Choroid plexus epithelial cell (primary cell): Measurements from ENCODE around the gene GOLGA7B.

Source experiments
- DNase-seq: peaks from one replicate; pipeline ENCODE4 v3.0.0-alpha.2; 2010; ENCODE audit warnings: low read depth
- H3K4me3 ChIP-seq: 2 replicates; pipeline ENCODE4 v1.5.1; 2011; ENCODE audit warnings: low read depth, mild to moderate bottlenecking, control low read depth, low read length, moderate library complexity
- TF ChIP-seq, protein P1 (sequence below): conservative IDR thresholded peaks from 2 replicates; pipeline ENCODE4 v1.5.1; 2011; ENCODE audit warnings: low read depth, mild to moderate bottlenecking, control low read depth, inconsistent platforms, low read length, moderate library complexity

Gene GOLGA7B

DNA sequence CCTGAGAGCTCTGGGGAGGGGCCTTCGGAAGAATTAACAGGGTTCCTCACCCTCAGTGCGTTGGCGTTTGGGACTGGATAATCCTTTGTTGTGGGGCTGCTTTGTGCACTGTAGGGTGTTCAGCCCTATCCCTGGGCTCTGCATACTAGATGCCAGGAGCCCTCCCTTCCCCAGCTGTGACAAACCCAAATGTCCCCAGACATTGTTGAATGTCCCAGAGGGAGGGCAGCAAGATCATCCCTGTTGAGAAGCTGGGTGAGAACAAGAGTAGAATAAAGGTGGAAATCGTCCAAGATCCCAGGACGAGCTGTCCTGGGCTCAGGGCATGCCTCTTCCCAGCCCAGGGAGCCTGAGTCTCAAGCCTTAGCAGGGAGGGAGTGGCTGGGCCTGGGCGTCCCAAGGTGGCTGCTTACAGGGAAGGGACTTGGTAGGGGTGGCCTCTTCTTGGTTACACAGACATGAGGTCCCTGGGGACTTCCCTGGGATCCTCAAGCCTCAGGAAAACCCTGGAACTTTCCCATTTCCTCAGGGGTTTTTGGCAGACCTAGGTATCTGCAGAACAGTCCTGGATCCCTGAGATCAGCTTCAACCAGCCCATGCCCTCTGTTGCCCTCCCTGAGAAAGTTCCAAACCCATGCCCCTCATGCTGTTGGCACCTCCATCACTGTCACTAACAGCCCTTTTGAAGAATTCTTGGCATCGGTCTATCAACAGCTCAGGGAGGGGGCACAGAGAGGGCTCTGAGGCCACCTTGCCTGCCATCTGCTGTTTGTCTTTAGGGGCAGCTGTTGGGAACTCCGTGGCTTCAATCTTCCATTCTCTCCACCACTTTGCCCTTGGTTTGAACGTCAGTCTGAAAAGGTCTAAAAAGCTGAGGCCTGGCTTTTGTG lies 53.7 kb downstream of the GOLGA7B start:
- DNase-seq, result no peak
- H3K4me3 ChIP-seq, result no peak overlapping the region
- TF ChIP-seq, protein P1, sequence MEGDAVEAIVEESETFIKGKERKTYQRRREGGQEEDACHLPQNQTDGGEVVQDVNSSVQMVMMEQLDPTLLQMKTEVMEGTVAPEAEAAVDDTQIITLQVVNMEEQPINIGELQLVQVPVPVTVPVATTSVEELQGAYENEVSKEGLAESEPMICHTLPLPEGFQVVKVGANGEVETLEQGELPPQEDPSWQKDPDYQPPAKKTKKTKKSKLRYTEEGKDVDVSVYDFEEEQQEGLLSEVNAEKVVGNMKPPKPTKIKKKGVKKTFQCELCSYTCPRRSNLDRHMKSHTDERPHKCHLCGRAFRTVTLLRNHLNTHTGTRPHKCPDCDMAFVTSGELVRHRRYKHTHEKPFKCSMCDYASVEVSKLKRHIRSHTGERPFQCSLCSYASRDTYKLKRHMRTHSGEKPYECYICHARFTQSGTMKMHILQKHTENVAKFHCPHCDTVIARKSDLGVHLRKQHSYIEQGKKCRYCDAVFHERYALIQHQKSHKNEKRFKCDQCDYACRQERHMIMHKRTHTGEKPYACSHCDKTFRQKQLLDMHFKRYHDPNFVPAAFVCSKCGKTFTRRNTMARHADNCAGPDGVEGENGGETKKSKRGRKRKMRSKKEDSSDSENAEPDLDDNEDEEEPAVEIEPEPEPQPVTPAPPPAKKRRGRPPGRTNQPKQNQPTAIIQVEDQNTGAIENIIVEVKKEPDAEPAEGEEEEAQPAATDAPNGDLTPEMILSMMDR, result no peak

DNA sequence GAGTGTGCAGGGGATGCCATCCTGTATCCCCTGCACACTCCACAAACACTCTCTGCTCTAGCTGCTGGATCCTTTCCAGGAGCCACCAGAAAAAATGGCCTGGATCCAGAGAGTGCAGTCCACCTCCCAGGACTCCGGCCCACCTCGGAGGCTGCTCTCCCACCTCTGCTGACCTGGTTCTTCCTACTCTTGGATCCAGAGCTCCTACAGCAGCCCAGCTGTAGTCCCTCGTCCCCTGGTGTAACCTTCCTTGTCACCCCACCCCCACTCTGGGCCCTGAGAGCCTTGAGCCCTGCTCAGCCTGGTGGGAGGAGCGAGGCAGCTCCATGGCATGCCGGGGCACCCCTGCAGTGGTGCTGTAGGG lies 54.4 kb downstream of the GOLGA7B start:
- TF ChIP-seq, protein P1, result no peak
- DNase-seq, result no peak
- no peak overlapping the region for H3K4me3 ChIP-seq

DNA sequence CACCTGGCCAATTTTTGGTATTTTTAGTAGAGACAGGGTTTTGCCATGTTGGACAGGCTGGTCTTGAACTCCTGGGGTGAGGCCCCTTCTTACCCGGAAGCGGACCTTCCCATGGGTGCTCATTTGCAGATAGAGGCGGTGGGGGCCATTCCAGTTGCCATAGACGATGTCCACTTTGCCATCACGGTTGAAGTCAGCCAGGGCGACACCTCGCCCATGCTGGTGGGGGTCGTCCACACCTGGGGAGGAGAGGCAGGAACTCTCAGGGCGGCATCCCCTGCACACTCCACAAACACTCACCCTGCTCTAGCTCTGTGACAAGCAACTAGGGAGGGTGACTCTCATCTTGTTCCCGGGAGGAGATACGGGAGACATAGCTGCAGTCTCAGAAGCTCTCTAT lies 54.9 kb downstream of the GOLGA7B start:
- no peak overlapping the region for H3K4me3 ChIP-seq
- TF ChIP-seq, protein P1, result no peak
- DNase-seq, result no peak

DNA sequence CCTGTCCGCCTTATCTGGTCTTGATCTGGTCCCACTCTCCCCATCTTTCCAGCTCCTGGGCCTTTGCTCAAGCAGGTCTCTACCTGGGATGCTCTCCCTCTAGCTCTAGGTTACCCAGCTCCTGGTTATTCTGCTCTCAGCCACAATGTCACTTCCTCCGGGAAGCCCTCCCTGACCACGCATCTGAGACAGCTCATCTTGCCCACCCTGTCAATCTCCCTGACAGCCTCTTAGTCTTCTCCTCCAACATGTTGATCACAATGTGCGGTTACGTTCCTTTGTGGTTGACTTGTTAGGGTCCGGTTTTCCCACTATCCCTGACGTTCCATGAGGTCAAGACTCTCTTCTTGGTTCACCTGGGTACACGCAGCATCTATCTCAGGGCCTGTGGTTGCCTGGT lies 55.6 kb downstream of the GOLGA7B start:
- TF ChIP-seq, protein P1, result no peak
- DNase-seq, result no peak
- no peak overlapping the region for H3K4me3 ChIP-seq

DNA sequence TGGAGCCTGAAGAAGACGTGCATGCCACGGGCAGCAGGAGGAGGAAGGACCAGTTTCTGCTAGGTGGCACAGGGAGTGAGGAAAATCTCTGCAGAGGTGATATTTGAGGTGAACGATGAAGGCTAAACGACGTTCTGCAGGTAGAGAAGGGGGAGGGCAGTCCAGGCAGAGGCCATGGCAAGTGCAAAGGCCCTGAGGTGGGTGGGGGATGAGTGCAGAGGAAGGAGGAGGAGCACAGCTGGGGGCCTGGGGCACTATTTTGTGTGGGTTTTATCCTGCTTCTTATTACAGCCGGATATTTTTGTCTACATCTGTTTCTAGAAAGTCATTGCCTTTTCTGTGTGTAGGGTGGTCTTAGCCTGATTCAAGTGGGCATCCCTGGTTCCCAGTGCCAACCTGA lies 57.6 kb downstream of the GOLGA7B start:
- TF ChIP-seq, protein P1, result no peak
- no peak for DNase-seq

DNA sequence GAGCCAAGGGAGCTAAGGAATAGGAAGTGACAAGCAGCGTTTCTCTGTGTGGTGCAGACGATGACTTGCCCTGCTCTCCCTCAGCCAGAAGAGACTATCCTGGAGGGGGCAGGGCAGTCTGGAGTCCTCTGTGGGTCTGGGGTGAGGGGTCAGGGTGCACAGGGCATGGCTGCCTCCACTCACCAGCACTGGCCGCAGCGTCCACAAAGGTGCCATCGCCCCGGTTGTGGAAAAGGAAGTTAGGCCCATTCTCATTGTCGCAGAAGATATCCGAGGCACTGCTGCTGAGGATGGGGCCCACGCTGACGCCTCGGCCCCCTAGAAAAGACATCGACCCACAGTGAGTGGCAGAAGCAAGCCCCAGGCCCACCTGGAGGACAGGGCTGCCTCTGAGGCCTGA lies 58.2 kb downstream of the GOLGA7B start:
- TF ChIP-seq, protein P1, result no peak
- DNase-seq, result no peak
- no peak overlapping the region for H3K4me3 ChIP-seq

More for the DNA sequence above, 57.6 kb downstream of the GOLGA7B start:
- no peak overlapping the region for H3K4me3 ChIP-seq

DNA sequence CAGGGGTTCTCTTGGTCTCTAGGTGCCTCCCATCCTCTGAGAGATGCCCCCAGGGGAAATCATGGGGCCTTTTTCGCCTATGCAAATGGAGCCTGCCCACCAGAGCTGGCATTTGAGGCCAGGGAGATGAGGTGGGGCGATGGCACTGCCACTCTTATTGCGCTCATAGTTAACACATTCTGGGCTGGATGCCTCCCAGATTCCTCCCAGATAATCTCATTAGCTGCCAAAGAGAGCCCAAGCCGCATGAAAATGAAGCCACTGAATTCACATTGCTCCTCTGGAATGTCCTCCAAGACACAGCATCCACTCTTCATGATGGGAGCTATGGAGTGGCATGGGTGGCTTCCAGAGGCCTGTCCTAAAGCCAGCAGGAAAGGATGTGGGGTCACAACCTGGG lies 61.0 kb downstream of the GOLGA7B start:
- no peak for DNase-seq
- no peak overlapping the region for H3K4me3 ChIP-seq
- TF ChIP-seq, protein P1, result no peak
